IPS-11a (cell line): Measurements from ENCODE around the gene ZNF750.

Source experiments
- H3K4me3 ChIP-seq: one replicate; pipeline ENCODE4 v1.5.1; 2013; ENCODE audit warnings: low read depth, low read length, control low read depth

Gene ZNF750

DNA sequence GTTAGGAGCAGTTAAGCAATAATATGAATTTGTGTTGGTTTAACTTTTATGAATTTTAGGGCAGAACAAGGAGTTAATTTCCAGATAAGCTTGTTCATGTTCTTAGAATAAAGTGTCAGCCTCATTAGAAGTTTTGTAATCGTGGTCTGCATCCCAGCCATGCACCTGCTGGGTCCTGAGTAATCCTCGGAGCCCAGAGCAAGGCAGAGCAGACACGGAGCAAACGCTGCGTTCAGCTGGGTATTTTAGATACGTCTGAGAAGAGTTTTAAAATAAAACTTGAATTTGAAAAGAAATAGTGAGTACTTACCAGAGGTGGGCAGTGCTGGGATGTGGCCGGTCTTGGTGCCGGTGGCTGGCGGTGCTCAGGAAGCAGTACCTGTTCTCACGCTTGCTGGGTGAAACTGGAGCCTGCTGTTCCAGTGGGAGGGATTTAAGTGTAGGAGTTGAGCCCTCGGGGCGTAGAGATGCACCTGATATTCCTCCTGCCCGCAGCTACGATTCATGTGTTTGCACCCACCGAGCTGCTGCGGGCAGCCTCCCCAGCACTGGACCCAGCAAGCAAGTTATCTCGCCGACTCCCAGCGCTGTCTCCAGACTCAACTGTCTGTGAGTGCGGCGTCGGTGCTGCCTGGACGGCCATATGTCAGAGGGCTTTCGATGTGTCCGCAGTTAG lies at the start of gene ZNF750:
TSS of gene ZNF750 (minus strand) at position 406 of the 676 bp plus-strand sequence. CDS start 7,568 bp downstream, outside the sequence.
- no peak within 1 kb of the TSS for H3K4me3 ChIP-seq

DNA sequence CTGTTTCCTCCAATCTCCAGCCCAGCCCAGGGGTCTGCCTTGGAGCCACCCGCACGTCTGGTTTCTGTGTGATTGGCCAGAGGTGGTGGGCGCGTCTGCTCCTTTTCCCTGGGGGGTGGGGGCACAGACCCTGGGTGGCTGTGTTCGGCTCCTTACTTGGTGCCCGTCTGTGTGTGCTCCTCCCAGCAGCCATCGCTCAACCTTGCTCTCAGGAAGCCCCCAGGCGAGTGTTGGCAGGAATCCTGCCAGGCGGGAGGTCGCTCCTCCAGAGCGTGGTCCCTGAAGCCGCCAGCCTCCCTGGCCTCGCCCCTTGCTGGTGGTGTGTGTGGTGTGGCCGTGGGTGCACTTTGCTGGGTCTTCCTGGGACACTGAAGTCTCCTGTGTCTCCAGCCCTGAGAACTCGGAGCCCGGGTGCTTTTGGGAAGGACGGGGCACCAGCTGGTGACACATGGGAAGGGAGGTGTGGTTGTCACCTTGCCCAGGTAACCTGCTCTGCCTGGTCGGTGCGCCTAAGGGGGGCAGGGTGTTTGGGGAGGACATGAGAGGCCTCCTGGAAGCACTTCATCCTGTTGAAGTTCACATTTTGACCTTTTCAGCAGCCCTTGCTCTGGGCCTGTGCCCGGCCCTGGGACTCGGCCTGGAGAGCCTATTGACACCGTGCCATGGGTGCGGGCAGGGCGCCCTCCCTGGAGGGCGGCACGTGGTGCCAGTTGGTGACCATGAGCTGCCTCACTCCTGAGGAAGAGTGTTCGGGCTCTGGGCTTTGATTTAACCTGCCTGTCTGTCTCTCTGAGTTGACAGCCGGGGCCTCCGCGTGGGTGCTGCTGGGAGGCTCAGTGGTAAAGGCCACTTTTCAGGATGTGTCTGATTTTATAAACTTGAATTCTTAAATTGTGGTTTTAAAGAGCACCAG lies 49.0 kb upstream of the ZNF750 start:
- no peak overlapping the region for H3K4me3 ChIP-seq

DNA sequence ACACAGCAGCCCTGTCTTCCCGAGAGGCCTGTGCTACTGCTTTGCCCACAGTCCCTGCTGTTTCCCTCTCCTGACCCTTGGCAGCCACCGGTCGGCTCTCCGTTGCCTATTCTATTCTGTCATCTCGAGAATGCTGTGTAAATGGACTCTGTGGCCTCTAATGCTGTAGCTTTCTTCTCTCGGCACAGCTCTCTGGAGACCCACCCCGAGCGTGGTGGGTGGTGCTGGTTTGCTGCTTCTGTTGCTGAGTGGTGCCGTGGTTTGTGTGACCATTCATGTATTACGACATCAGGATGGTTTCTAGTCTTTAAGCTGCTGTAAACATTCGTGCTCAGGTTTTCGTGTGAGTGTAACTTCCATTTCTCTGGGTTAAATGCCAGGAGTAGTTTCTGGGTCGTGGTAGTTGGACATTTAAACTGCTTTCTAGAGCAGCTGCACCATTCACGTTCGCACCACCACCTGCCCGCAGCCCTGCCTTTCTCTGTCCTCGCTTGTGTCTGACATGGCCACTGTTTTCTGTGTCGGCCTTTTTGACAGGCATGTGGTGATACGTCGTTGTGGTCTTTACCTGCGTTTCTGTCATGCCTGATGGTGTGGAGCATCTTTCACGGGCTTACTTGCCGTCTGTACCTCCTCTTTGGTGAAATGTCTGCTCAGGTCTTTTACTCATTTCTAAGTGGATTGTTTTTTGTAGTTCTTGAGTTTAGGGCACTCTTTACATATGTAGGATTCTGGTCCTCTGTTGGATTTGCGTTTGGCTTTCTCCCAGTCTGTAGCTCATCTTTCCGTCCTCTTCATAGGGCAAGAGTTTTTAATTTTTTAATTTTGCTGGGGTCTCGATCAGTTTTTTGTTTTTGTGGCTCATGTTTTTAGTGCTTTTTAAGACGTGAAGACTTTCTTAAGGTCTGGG lies 47.7 kb upstream of the ZNF750 start:
- no peak overlapping the region for H3K4me3 ChIP-seq

DNA sequence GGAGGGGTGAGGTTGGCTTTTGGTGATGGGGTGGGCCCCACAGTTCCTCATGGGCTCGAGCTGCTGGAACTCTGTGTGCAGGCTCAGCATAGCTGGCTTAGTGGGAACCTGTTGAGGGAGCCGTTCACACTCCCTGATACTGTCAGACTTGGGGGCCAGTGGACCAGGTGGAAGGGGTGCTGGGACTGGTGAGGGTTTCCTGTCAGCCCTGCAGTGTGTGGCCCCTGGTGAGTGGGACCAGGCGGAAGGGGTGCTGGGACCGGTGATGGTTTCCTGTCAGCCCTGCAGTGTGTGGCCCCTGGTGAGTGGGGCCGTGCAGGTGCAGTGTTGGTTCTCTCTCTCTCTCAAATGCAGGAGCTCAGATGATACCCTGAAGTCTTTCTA lies 45.1 kb upstream of the ZNF750 start:
- no peak overlapping the region for H3K4me3 ChIP-seq

DNA sequence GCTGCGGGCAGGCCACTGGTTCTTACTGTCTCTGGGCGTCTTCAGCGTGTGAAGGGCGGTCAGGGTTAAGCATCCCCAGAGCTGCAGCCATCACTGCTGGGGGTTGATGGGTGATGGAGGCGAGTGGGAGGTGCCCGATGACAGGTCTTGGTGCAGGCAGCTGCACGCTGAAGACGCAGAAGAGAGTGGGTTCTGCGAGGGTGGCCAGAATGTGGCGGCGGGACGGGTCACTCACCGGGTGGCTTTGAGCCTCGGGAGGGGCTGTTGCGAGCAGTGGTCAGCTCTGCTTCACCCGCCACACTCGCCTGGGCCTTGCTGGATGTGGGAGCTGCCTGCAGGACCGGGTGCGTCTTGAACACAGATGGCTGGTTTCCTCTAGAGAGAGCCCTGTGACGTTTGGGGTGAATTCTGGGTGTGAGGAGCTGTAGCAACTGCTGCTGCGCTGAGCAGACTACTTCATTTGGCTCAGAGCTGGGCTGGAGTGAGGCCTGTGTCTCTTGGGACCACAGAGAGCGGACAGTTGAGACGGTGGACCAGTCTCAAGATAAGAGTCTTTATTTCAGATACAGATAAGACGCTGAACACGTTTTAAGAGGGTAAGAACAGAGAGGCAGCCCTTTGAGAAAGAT lies 44.6 kb upstream of the ZNF750 start:
- H3K4me3 ChIP-seq = no peak overlapping the region

DNA sequence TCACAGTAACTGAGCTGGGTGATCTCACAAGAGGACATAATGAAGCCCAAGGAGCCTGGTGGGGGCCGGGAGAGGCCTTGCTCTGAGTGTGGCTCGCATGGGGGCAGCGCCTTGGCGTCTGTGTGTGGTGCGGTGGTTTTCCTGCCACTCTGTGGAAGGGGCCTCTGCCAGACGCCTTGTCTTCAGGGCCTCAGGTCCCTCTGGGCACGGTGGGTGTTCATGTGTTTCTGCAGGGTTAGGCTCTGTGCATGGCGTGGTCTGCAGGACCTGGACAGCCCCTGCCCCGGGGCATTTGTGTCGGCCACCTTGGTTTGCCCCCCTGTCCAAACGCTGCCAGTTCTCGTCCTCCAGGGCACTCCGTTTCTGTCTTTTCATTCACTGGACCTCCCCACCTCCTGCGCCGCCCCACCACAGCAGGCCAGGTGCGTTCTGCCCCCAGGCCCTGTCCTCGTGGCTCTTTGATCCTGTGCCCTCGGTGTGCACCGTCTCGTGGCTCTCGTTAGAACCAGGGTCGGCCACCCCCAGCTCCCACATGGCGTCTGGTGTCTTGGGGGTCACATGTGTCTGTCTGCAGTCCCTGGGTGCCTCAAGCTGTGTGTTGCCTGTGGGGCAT lies 43.7 kb upstream of the ZNF750 start:
- H3K4me3 ChIP-seq = no peak overlapping the region

DNA sequence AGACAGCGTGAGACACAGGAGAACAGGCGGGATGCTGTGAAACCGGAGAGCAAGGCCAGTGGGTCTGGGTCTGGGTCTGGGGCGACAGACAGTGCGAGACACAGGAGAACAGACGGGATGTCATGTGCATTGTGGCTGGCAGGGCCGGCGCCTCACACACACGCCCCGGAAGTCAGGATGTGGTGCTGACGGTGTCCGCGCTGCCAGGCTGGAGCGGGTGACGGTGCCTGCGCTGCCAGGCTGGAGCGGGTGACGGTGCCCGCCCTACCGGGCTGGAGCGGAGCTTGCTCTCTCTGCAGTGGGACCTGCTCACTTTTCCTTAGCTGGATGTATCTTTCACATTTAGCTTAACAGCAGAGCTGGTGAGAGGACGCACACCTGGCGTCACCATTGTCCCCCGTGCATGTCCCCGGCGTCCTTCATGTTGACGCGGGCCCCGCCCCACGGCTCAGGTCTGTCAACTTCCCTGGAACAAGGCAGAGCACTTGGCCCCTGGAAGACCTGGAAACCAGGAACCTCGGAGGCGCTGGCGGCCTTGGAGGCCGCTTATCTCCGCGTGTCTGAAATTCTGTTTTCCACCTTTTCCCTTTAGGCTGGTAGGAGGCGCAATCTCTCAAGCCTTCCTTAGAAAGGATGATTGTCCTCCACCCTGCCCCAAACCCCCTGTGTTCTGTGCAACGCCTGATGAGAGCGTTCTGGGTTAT lies 43.0 kb upstream of the ZNF750 start:
- no peak overlapping the region for H3K4me3 ChIP-seq

DNA sequence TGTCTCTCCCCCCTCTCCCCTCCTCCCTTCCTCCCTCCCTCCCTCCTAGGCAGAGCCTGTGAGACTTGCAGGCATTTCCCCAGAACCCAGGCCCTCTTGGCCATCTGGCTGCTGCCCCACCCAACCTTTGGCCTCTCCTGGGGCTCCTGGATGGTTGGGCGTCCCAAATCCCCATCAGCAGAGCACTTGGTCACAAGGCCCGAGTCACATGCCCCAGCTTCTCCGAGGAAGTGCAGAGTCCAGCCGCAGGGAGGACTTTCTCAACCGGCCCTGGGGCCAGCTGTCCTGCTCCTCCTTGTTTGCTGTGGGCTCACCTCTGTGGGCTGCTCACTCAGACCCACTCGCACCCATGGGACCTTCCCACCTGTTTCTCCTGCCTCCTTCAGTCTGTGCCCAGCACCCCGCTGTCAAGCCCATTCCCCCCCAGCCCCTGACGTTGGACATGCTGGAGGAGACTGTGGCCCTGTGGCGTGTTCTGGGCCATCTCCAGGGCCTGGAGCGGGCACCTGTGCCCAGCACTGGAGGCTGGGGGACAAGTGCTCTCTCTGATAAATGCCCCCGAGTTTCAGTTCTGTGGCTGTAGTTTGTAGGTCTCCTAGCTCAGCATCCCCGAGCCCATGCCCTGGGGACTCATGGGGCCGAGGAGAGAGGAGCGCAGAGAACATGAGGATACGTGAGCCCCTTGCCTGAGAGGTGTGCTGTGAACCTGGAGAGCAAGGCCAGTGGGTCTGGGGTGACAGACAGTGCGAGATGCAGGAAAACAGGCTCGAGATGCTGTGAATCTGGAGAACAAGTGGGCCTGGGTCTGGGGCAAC lies 42.3 kb upstream of the ZNF750 start:
- no peak overlapping the region for H3K4me3 ChIP-seq

DNA sequence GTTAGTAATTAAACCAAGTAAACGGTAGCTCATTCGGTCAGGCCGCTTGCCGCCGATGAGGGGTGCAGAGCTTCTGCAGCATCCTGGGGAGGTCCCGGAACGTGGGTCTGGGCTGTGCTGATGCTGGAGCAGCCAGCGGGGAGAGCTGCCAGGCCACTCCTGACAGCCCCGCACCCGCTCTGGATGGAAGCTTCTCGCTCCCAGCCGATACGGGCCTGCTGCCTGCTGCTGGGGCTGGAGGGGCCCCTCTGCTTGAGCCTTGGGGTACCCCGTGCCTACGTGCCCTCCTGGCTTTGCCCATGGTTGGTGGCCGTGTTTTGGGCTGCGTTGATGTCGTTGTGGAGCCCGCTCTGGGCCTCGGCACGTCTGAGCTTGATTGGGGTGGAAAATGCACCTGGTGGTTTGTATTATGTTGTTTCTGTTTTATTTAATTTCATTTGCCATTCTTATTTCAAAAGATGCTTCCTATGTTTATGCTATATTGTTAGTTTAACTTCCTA lies 41.6 kb upstream of the ZNF750 start:
- H3K4me3 ChIP-seq = no peak overlapping the region

DNA sequence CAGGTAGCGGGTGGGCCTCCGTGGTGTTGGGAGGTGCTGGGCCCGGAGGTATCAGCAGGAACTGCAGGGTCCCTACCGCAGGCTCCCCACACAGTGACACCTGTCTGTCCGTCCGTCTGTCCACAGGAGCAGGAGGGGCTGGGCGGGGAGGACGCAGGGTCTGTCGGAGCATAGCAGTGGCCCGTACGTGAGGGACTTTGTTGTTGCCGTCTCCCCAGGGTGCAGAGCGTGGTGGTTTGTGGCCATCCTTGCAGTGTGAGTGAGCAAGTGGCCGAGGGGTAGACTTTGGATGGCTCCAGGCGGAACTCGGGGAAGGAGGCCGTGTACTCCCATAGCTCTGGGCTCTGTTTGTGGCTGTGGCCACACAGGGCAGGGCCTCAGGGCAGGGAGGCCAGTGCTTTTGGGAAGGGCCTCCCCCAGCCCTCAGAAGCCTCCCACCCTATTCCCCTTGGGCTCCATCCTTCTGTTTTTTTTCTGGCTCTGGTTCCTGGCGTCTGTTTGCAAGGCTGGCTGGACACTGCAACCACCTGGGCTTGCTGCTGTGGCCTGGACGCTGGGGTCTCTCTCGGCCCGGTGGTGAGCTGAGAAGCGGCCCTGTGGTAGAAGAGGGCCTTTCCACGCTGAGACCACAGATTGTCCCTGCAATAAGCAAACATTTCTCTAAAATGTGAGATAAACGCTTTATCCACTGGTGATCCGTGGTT lies 41.0 kb upstream of the ZNF750 start:
- H3K4me3 ChIP-seq = no peak overlapping the region

DNA sequence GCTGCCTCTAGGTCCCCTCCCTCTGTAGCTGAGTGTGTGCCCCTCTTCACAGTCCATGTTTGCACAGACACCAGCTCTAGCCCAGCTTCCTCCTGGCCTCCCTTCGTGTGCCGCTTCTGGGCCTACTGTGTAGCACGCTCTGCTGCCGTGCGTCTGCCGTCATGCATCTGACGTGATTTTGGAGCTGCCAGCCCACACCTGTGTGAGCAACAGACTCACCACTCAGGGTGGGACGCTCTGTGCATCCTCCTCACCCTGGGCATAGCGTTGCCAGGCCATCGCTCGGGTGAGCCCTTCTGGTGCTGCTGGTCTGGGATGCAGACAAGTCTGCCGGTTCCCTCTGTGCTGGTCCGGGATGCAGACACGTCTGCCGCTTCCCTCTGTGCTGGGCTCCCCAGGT lies 39.4 kb upstream of the ZNF750 start:
- no peak overlapping the region for H3K4me3 ChIP-seq

DNA sequence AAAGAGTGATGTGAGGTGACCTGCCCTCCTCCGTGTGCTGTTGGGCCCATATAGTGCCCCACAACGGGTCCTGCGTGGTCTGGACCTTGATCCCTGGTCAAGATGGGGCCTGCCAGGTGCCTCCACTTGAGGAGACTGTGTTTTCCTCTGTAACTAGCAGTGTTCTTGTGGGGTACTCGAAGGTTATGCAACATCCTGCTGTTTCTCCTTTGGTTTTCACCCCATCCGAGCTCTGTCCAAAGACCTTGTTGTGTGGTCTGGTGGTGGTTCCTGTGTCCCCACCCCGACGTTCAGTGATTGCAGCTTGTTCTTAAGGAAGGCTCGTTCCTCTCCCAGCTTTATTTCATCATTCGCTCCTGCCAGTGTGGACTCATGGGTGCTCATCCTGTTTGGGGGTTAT lies 38.7 kb upstream of the ZNF750 start:
- H3K4me3 ChIP-seq = no peak overlapping the region

DNA sequence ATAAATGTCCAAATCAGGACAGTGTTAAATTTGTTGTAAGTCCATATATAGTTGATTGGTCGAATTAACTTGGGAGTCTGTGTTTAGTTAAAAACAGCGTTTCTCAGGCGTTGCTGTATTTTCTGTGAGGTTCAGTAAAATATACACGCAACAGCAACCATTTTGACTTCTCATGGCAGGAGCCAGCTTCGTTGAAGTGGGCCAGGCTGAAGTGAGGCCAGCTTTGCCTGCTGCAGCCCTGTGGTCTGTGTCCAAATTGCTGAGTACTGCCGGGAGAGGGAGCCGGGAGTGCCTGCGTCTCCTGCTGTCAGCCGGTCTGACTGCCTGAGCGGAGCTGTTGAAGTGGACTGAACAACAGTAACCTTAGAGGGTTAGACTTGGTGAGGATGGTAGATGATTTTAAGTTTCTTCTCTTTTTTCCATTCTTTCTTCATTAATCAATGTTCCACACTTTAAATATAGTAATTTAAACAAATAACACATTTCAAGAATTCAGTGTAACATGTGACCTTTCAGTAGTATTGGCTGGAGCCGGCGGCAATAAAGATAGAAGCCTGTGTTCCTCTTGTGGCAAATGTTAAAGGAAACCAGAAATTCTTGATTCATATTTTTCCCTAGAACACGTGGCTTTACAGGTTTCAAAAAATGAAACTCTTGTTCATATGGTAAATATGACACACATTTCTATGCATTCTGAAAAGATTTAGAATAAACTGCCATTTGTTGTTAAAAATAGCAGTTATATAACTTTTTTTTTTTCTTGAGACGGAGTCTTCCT lies 37.0 kb upstream of the ZNF750 start:
- H3K4me3 ChIP-seq = no peak overlapping the region

DNA sequence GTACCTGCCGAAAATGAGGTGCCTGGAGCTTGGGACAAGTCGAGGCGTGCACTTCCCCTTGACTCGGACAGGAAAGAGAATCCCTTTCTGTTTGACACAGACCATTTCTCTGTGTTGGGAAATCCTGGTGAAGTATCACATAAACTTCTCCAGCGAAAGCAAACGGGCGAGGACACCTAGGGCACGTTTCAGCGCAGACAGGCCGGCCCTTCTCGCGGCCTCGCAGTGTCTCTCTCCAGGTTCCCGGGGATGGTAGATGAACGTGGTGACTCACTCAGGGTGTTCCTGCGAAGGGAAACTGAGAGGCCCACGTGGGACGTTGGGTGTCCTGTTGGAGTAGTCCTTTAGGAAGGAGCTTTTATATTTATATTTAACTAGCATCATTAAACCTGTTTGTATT lies 36.3 kb upstream of the ZNF750 start:
- H3K4me3 ChIP-seq = no peak overlapping the region

DNA sequence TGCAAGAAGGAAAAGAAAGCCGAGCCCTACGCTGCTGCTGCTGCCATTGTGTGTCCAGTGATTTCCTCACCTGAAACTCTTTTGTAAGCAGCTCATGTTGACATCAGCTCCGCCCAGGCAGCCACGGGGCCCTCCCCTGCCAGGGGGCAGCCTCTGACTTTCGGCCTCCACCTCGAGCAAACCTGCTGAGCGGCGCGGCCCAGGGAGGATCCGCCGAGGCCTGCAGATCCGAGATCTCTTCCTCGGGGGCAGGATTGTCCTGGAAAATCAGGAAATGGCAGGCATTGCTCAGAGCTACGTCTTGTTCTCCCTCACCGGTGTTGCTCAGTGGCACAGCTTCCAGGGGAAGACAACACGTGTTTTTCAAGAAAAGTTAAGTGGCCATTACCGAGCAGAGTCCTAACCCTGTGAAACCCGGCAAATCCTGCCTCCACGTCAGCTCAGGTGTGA lies 35.6 kb upstream of the ZNF750 start:
- no peak overlapping the region for H3K4me3 ChIP-seq

DNA sequence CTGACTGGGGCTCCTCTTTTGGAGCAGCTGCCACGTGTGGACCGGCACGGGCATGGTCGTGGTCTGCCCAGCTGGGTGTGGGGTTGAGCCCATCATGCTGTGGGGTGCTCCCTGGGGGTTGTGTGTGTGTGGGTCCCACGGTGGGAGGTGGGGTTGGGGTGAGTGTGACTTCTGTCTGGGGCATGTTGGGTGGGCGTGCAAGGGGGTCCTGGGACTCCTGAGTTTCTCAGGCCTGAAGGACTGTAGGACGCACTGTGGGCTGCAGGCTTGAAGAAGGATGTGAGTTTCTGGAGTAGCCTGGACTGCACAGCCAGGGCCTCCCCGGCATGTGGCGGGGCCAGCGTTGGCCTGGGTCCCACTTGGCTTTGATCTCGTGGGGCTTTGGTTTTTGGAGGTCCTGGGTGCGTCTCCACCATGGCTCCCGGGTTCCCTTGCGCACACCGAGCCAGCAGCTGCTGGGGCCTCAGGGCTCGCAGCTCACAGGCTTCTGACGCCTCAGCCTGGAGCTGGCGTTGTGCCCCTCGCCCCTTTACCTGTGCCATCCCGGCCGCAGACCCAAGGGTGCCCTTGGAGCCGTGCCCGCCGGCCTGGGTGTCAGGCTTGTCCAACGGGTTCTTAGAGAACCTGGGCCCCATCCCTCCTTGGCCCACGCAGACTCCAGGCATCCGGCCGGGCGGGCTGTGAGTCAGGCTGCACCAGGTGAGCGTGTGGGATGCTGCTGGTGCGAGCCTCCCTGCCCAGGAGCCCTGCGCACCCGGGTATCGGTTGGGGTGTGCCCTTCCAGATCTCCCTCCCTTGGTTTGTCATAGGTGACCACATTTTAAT lies 34.4 kb upstream of the ZNF750 start:
- no peak overlapping the region for H3K4me3 ChIP-seq
